ENCODE measurements around the gene ACP4. TPM values are rescaled to one million over a fixed set of nuclear protein-coding genes. Genes with fewer than 3 reads are reported as not detected.
"Not testable (repeated sequence)": the region's sequence is repeated elsewhere in the genome, so short reads cannot be mapped to it uniquely, and the experiment has no call there.

ACP4 gene
- total and polyA plus RNA-seq, 8 donors = 0.12 to 0.42 (median 0.16) TPM; not detected in 4

DNA sequence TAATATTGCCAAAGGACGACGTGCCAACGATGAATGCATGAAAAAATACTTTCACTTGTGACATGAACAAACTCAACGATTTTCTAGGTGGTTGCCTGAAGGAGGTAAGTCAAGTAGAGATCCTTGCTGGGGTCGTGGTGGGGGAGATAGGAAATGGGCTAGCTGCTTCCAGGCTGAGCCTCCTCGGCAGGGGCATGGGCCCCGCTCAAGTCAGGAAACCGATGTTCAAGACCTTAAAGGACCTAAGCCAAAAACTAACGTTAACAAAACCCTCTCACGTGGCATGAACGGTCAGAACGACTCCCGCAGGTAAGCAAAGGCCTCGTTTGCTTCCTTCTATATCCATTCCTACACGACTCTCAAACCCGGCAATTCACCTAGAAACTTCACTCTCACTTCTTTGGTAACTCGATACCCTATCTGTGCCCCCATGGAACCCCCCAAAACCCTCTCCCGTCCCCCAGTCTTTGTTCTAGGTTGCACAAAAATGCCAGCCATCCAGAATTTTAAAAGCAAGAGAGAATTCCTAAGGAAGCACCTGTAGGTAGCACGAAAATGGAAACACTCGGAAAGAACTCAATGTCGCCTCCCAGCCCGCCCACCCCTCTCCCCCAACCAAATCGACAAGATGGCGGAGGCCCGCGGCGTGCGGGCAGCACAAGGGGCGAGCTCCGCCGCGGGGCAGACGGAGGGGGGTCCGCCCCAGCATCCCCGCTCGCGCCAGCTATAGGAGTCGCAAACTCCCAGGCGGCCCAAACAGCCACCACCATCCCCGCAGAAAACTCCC, 13.6 kb downstream of the ACP4 start:
- no peaks in the 10 kb centered on the region for H3K9me3 ChIP-seq
- no peak for TF ChIP-seq CTCF (IDR thresholded peaks at IDR 0.05)
- peaks cover 17 to 20% of the 10 kb centered on the region in 2 donors for H3K4me1 ChIP-seq
- DNase-seq (peak in 1 of 4 donors; percentile 26), ATAC-seq (peak; percentile 8)
- peak overlapping the region; percentile 92 to 97 for H3K4me3 ChIP-seq
- H3K36me3 ChIP-seq = peaks cover 0 to 35% of the 10 kb centered on the region in 2 donors
- no peaks in the 10 kb centered on the region for H3K27me3 ChIP-seq
- intact Hi-C loops (cut with DNase I) = no loop called here
- H3K27ac ChIP-seq = peak overlapping the region; percentile 97 to 98

DNA sequence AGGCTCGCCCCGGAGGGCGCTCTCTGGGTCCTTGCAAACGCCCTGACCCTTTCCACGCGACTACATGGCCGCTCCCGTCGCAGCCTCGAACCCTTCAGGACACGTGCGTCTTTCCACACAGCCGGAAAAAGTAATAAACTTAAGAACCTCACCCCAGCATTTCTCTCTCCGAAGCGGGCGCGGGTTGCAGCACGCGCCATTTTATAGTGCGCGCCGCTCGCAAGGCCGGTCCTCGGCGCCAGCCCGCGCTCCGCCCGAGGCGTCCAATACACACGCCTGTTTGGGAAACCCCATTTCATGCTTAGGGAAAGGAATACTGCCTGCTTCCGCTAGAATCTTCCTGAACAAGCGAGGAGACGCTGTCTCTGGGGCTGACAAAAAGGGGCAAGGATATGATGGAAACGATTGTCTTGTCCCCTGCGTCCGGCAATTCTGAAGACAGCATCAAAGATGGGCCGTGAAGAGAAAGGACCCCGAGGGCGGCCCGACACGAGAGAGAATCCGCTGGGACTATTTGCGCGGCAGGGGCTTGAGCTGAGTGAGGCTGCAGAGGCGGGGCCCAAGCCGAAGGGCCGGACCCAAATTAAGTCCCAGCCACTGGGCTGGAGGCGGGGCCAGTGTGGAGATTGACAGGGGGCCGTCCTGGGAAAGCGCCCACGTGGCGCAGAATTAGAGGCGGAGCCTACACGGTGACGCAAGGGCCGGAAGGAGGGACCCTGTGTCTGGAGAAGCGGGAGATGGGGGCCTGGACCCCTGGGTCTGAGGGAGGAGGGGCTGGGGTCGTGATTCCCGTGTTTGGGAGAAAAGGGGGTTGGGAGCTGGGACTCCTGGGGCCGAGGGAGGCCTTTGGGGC, 14.4 kb downstream of the ACP4 start:
- peak overlapping the region; percentile 92 to 97 for H3K4me3 ChIP-seq
- DNase-seq (peak; percentile 97 to 99 (median 99)), ATAC-seq (peak; percentile 99)
- intact Hi-C loops (cut with DNase I) = no loop called here
- peaks cover 0 to 27% of the 10 kb centered on the region in 2 donors for H3K36me3 ChIP-seq
- H3K27ac ChIP-seq = peak overlapping the region; percentile 97 to 98
- H3K9me3 ChIP-seq = no peaks in the 10 kb centered on the region
- H3K27me3 ChIP-seq = no peaks in the 10 kb centered on the region
- H3K4me1 ChIP-seq = peaks cover 17 to 20% of the 10 kb centered on the region in 2 donors
- no peak for TF ChIP-seq CTCF (IDR thresholded peaks at IDR 0.05)

DNA sequence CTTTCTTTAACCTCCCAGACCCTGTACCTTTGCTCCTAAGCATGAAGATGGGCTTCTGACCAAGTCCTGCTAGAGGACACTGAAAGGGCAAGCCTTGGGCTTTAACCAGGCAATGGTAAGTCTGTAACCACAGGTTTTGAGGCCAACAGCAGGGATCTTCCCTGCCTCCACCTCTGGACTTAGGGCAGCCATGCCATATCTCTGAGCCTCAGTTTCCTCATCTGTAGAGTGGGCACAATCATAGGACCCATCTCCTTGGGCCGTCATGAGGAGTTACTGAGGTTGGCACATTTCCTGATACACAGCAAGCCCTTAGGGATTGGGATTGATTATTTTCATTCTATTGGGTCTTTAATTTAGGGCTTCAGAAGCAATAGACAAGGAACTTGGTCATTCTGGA, 18.6 kb downstream of the ACP4 start:
- DNase-seq = no peak
- H3K4me3 ChIP-seq = no peak overlapping the region
- no peaks in the 10 kb centered on the region for H3K36me3 ChIP-seq
- H3K4me1 ChIP-seq = peaks cover 1 to 5% of the 10 kb centered on the region in 2 donors
- ATAC-seq = no peak
- TF ChIP-seq CTCF (IDR thresholded peaks at IDR 0.05) = no peak
- intact Hi-C loops (cut with DNase I) = no loop called here
- H3K27me3 ChIP-seq = peaks cover 0 to 17% of the 10 kb centered on the region in 2 donors
- H3K27ac ChIP-seq = no peak overlapping the region
- no peaks in the 10 kb centered on the region for H3K9me3 ChIP-seq

- DNase-seq; intact Hi-C loops (cut with DNase I); H3K4me1 ChIP-seq; ATAC-seq; H3K27ac ChIP-seq; H3K9me3 ChIP-seq; H3K36me3 ChIP-seq; H3K4me3 ChIP-seq: not testable (repeated sequence)
- peaks cover 0 to 44% of the 10 kb centered on the region in 2 donors for H3K27me3 ChIP-seq
Observed at GRCh38 chr19:50811622-50812238, 21.5 kb downstream of the ACP4 start.

DNA sequence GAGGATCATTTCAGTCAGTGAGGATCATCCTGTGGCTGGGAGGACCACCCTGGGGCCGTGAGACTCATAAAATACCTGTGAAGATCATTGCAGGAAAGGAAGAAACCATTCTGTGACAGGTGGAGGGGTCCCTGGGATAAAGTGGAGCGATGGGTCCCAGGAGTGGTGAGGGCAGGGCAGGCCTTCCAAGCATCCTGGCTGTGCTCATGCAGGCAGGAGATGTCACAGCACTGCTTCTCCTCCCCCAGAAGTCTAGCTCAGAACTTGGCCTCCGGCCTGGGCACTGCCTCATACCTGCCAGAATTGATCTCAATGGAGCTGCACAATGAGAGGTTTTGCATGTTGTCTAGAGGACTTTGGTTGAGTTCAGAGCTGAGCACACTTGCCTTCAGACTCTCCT, 22.3 kb downstream of the ACP4 start:
- H3K36me3 ChIP-seq = no peaks in the 10 kb centered on the region
- H3K4me3 ChIP-seq = no peak overlapping the region
- TF ChIP-seq CTCF (IDR thresholded peaks at IDR 0.05) = no peak
- peaks cover 0 to 3% of the 10 kb centered on the region in 2 donors for H3K9me3 ChIP-seq
- no peaks in the 10 kb centered on the region for H3K4me1 ChIP-seq
- no peak overlapping the region for H3K27ac ChIP-seq
- H3K27me3 ChIP-seq = peaks cover 0 to 52% of the 10 kb centered on the region in 2 donors
- intact Hi-C loops (cut with DNase I) = no loop called here
- ATAC-seq (no peak), DNase-seq (no peak)
